Fibroblast of skin of left biceps (primary cell): ENCODE data around the gene FCRLA.
"Not testable (repeated sequence)": the region's sequence is repeated elsewhere in the genome, so short reads cannot be mapped to it uniquely, and the experiment has no call there.

Source experiments
- DNase-seq, 2 experiments: peaks; one replicate each; pipeline ENCODE4 v3.0.0-alpha.2; 2013; ENCODE audit warnings: low read depth in 2 of 2

The FCRLA gene

GRCh38 chr1:161706482-161707347 lies at the start of gene FCRLA:
Gene FCRLA (plus strand): TSS chr1:161707229. CDS start chr1:161707265, 36 bp downstream.
- peak; percentile 88 to 89 for DNase-seq

- not testable (repeated sequence) for DNase-seq
These were observed 48.5 kb upstream of the FCRLA start for GRCh38 chr1:161658524-161658923.

- DNase-seq, result not testable (repeated sequence)
These were observed 45.2 kb upstream of the FCRLA start for GRCh38 chr1:161661660-161662311.

- DNase-seq, result not testable (repeated sequence)
These were observed 44.2 kb upstream of the FCRLA start, which contains the start of gene FCGR2B for GRCh38 chr1:161662684-161663339. Gene FCGR2B (plus strand): TSS chr1:161663143. CDS start chr1:161663242, 99 bp downstream.

- DNase-seq, result not testable (repeated sequence)
These were observed 43.5 kb upstream of the FCRLA start for GRCh38 chr1:161663569-161663968.

- not testable (repeated sequence) for DNase-seq
These were observed 42.3 kb upstream of the FCRLA start for GRCh38 chr1:161664689-161665088.

- not testable (repeated sequence) for DNase-seq
These were observed 35.7 kb upstream of the FCRLA start for GRCh38 chr1:161671045-161672020.

- DNase-seq, result not testable (repeated sequence)
These were observed 33.6 kb upstream of the FCRLA start for GRCh38 chr1:161673437-161673836.

- not testable (repeated sequence) for DNase-seq
These were observed 32.6 kb upstream of the FCRLA start for GRCh38 chr1:161674447-161674846.

GRCh38 chr1:161674908-161675307 lies 32.1 kb upstream of the FCRLA start:
- DNase-seq, result not testable (repeated sequence)

- no peak for DNase-seq
These were observed 30.6 kb upstream of the FCRLA start for GRCh38 chr1:161676441-161676840.

- no peak for DNase-seq
These were observed 29.9 kb upstream of the FCRLA start for GRCh38 chr1:161676958-161677689.

GRCh38 chr1:161678500-161678899 lies 28.5 kb upstream of the FCRLA start:
- DNase-seq, result no peak

GRCh38 chr1:161681879-161682278 lies 25.1 kb upstream of the FCRLA start:
- no peak for DNase-seq

- DNase-seq, result no peak
These were observed 18.1 kb upstream of the FCRLA start for GRCh38 chr1:161688946-161689345.

- DNase-seq, result no peak
These were observed 15.2 kb upstream of the FCRLA start for GRCh38 chr1:161691846-161692245.

GRCh38 chr1:161693020-161693712 lies 13.9 kb upstream of the FCRLA start:
- not testable (repeated sequence) for DNase-seq

- not testable (repeated sequence) for DNase-seq
These were observed 8.7 kb upstream of the FCRLA start for GRCh38 chr1:161698302-161698701.

GRCh38 chr1:161702250-161702649 lies 4.8 kb upstream of the FCRLA start:
- DNase-seq, result no peak

- DNase-seq, result no peak
These were observed 1.5 kb upstream of the FCRLA start for GRCh38 chr1:161705537-161705936.
